Left lobe of liver (tissue), 2 donors: ENCODE results near the gene UAP1L1. TPM values are rescaled to one million over a fixed set of nuclear protein-coding genes. Genes with fewer than 3 reads are reported as not detected.

Experiments used
- ATAC-seq: fragments of 200-7000 bp; cut with Tn5 transposase; one replicate; pipeline ENCODE4 v1.9.1; 2020; ENCODE audit warnings: mild to moderate bottlenecking, moderate library complexity
- DNase-seq: peaks from one replicate; pipeline ENCODE4 v3.0.0-alpha.2; 2020; ENCODE audit warnings: low spot score
- total RNA-seq: library from RNA; stranded (reverse); gene quantifications from one replicate; pipeline ENCODE4 v1.2.1, GENCODE V29; 2021
- donor health status: DM: no; HTN: no; CAD: no; lungs with moderate emphysema.
- donor health status: DM: no; HTN: yes; CAD: no.

The UAP1L1 gene
- total RNA-seq, 1 donor from 2014 or later: 1.8 TPM

GRCh38 chr9:137089232-137089947 lies 12.1 kb downstream of the UAP1L1 start:
- ATAC-seq (no peak), DNase-seq (no peak)

- peak; percentile 21 for ATAC-seq
- no peak for DNase-seq
These were observed 18.6 kb downstream of the UAP1L1 start for GRCh38 chr9:137095664-137096517.

- no peak for DNase-seq
- no peak for ATAC-seq
These were observed 19.6 kb downstream of the UAP1L1 start for GRCh38 chr9:137096785-137097546.

- ATAC-seq (no peak), DNase-seq (no peak)
These were observed 20.6 kb downstream of the UAP1L1 start for GRCh38 chr9:137097761-137098462.

- no peak for ATAC-seq
- DNase-seq: no peak
These were observed 21.9 kb downstream of the UAP1L1 start for GRCh38 chr9:137099231-137099630.

GRCh38 chr9:137103206-137103999 lies 26.1 kb downstream of the UAP1L1 start:
- DNase-seq: no peak
- no peak for ATAC-seq

- ATAC-seq: no peak
- DNase-seq: no peak
These were observed 28.7 kb downstream of the UAP1L1 start for GRCh38 chr9:137105814-137106661.

- no peak for ATAC-seq
These were observed 29.4 kb downstream of the UAP1L1 start for GRCh38 chr9:137106662-137107250.

GRCh38 chr9:137107312-137107921 lies 30.1 kb downstream of the UAP1L1 start:
- peak; percentile 8 for ATAC-seq

More at GRCh38 chr9:137106662-137107250, 29.4 kb downstream of the UAP1L1 start:
- DNase-seq: no peak

GRCh38 chr9:137107982-137108381 lies 30.7 kb downstream of the UAP1L1 start:
- ATAC-seq: no peak
- DNase-seq: no peak

More at GRCh38 chr9:137107312-137107921, 30.1 kb downstream of the UAP1L1 start:
- DNase-seq: no peak

GRCh38 chr9:137108608-137109249 lies 31.4 kb downstream of the UAP1L1 start:
- DNase-seq: no peak
- no peak for ATAC-seq

- no peak for DNase-seq
These were observed 32.2 kb downstream of the UAP1L1 start for GRCh38 chr9:137109250-137110146.

GRCh38 chr9:137110147-137110910 lies 33.0 kb downstream of the UAP1L1 start:
- ATAC-seq: no peak
- DNase-seq: no peak

More at GRCh38 chr9:137109250-137110146, 32.2 kb downstream of the UAP1L1 start:
- no peak for ATAC-seq

- DNase-seq (no peak), ATAC-seq (no peak)
These were observed 33.8 kb downstream of the UAP1L1 start for GRCh38 chr9:137110911-137111787.
